Kidney (tissue), 14 donors: ENCODE results near the gene SPX. TPM values are rescaled to one million over a fixed set of nuclear protein-coding genes. Genes with fewer than 3 reads are reported as not detected.

Experiments
- DNase-seq, 5 donors: peaks; one replicate each; pipeline ENCODE4 v3.0.0-alpha.2; 2013 to 2020
- FAIRE-seq: peaks from 2 replicates; lab custom pipeline; 2012; peaks lifted over from hg19 to GRCh38; lab: Jason Lieb, UNC
- H3K27ac ChIP-seq, 2 donors: one replicate each; pipeline ENCODE4 v1.7.0; 2013; ENCODE audit warnings: low read depth in 2 of 2, low read length in 2 of 2, inconsistent platforms in 1 of 2
- H3K27me3 ChIP-seq: one replicate; pipeline ENCODE4 v1.7.1; 2013; ENCODE audit warnings: low read length, inconsistent platforms; ENCODE audit not compliant: control insufficient read depth, insufficient read depth
- H3K36me3 ChIP-seq, 3 donors: one replicate each; pipeline versions ENCODE4 v1.7.0 to v1.7.1; 2013; ENCODE audit warnings: low read length in 3 of 3, control low read depth in 1 of 3, inconsistent platforms in 1 of 3; ENCODE audit not compliant: insufficient read depth in 3 of 3, control insufficient read depth in 2 of 3
- H3K4me1 ChIP-seq, 3 donors: one replicate each; pipeline versions ENCODE4 v1.7.0 to v1.7.1; 2013; ENCODE audit warnings: low read length in 3 of 3, inconsistent platforms in 1 of 3, low read depth in 1 of 3; ENCODE audit not compliant: control insufficient read depth in 2 of 3, insufficient read depth in 2 of 3
- H3K4me3 ChIP-seq, 3 donors: one replicate each; pipeline versions ENCODE4 v1.7.0 to v1.8.1; 2013; ENCODE audit warnings: low read length in 3 of 3, control low read depth in 1 of 3, inconsistent platforms in 1 of 3
- H3K9ac ChIP-seq, 3 donors: one replicate each; pipeline versions ENCODE4 v1.7.0 to v1.7.1; 2013; ENCODE audit warnings: low read length in 3 of 3, control low read depth in 1 of 3, inconsistent platforms in 1 of 3
- H3K9me3 ChIP-seq, 3 donors: one replicate each; pipeline versions ENCODE4 v1.7.0 to v1.7.1; 2013; ENCODE audit warnings: low read length in 3 of 3, control low read depth in 1 of 3, inconsistent platforms in 1 of 3; ENCODE audit not compliant: control insufficient read depth in 2 of 3, insufficient read depth in 1 of 3
- intact Hi-C: fragments of 100-400 bp; cut with DNase I; formaldehyde crosslinking; loops from one replicate; pipeline ENCODE4 v1.11.1; 2022
- polyA plus RNA-seq: library from polyadenylated mRNA; stranded (reverse); fragments of 350-450 nt; fragmentation: Illumina TruSeq; extraction: RNeasy Lipid Tissue Mini Kit (QIAGEN cat#74804); gene quantifications from one replicate; pipeline ENCODE4 v1.2.3, GENCODE V29; 2014; ENCODE audit warnings: low read depth, low replicate concordance; ENCODE audit not compliant: insufficient read depth
- total RNA-seq: library from RNA; stranded (reverse); fragmentation: NEBNext Ultra II Directional; extraction: Animal tissue kit (Norgen Biotek cat#: 25700); gene quantifications from one replicate; pipeline ENCODE4 v1.2.1, GENCODE V29; 2021
- TF ChIP-seq, protein P1 (sequence below): IDR thresholded peaks from 3 replicates; pipeline ENCODE4 v1.5.1; 2012; ENCODE audit warnings: mild to moderate bottlenecking, moderate library complexity, borderline replicate concordance; ENCODE audit not compliant: insufficient read depth; ENCODE audit errors: extremely low read depth
- donor health status: control.
- donor health status: control.
- donor health status: control.
- donor health status: control.
- donor health status: control.
- donor health status: DM: yes; HTN: yes; CAD: no.
- donor health status: Normal renal cell carcinoma (clear cell type).

SPX gene
- total and polyA plus RNA-seq, 2 donors from 2014 or later, result 28.2 to 52.2 TPM

- H3K9me3 ChIP-seq, result no peaks in the 10 kb centered on the region
- H3K4me3 ChIP-seq, result no peak overlapping the region
- peaks cover 2 to 7% (median 6%) of the 10 kb centered on the region in 3 donors for H3K36me3 ChIP-seq
- TF ChIP-seq, protein P1, sequence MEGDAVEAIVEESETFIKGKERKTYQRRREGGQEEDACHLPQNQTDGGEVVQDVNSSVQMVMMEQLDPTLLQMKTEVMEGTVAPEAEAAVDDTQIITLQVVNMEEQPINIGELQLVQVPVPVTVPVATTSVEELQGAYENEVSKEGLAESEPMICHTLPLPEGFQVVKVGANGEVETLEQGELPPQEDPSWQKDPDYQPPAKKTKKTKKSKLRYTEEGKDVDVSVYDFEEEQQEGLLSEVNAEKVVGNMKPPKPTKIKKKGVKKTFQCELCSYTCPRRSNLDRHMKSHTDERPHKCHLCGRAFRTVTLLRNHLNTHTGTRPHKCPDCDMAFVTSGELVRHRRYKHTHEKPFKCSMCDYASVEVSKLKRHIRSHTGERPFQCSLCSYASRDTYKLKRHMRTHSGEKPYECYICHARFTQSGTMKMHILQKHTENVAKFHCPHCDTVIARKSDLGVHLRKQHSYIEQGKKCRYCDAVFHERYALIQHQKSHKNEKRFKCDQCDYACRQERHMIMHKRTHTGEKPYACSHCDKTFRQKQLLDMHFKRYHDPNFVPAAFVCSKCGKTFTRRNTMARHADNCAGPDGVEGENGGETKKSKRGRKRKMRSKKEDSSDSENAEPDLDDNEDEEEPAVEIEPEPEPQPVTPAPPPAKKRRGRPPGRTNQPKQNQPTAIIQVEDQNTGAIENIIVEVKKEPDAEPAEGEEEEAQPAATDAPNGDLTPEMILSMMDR, result no peak
- no peak overlapping the region for H3K27ac ChIP-seq
- DNase-seq, result no peak
- no peak overlapping the region for H3K9ac ChIP-seq
- intact Hi-C loops, result no loop called here
- H3K27me3 ChIP-seq, result no peaks in the 10 kb centered on the region
- FAIRE-seq, result no peak
- H3K4me1 ChIP-seq, result peaks cover 0 to 6% (median 4%) of the 10 kb centered on the region in 3 donors
Observed at GRCh38 chr12:21505888-21506287, 20.2 kb upstream of the SPX start.

DNA sequence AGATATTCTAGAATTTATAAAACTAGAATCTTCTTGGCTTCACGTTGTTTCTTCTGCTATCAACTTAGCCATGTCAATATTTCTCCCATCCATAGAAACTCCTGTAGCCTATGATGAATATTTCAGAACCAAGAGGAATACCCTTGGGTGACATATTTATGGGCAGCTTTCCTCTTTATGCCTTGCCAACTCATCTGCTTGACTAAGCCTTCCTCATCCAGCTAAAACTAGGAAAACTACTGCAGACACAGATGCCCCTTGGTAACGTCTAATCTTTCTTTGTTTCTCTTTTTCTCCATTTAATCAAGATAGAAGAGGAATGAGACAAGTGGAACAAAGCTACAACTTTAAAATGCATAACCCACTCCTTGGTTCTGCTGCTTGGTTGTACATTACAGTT is 18.2 kb upstream of the SPX start:
- FAIRE-seq, result no peak
- TF ChIP-seq, protein P1, result no peak
- H3K9ac ChIP-seq, result no peak overlapping the region
- H3K9me3 ChIP-seq, result no peaks in the 10 kb centered on the region
- no peak overlapping the region for H3K4me3 ChIP-seq
- no peak for DNase-seq
- intact Hi-C loops, result no loop called here
- no peak overlapping the region for H3K27ac ChIP-seq
- H3K36me3 ChIP-seq, result peaks cover 2 to 7% (median 6%) of the 10 kb centered on the region in 3 donors
- peaks cover 0 to 5% (median 3%) of the 10 kb centered on the region in 3 donors for H3K4me1 ChIP-seq
- no peaks in the 10 kb centered on the region for H3K27me3 ChIP-seq

GRCh38 chr12:21509768-21510167 is 16.3 kb upstream of the SPX start:
- no peak overlapping the region for H3K4me3 ChIP-seq
- FAIRE-seq (no peak), DNase-seq (no peak)
- H3K4me1 ChIP-seq, result no peaks in the 10 kb centered on the region
- H3K27ac ChIP-seq, result no peak overlapping the region
- H3K9ac ChIP-seq, result no peak overlapping the region
- intact Hi-C loops, result no loop called here
- TF ChIP-seq, protein P1, result no peak
- no peaks in the 10 kb centered on the region for H3K27me3 ChIP-seq
- no peaks in the 10 kb centered on the region for H3K9me3 ChIP-seq
- peaks cover 2 to 11% (median 9%) of the 10 kb centered on the region in 3 donors for H3K36me3 ChIP-seq

DNA sequence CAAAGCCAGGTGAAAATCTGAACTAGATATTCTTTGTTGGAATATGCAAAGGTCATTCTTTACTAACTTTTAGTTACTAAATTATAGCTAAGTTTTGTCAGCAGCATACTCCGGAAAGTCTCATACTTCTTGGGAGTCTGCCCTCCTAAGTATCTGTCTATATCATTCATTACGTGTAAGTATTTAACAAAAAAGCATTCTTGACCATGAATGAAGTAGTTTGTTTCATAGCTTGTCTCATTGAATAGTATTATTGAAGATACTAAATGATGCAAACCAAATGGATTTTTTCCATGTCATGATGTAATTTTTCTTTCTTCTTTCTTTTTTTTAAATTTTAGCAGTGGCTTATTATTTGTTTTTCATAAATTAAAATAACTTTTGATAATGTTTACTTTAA is 9.8 kb upstream of the SPX start:
- Histone ChIP-seq H3K9me3 (no peaks in the 10 kb centered on the region), H3K4me3 (no peak overlapping the region), H3K27me3 (no peaks in the 10 kb centered on the region), H3K9ac (no peak overlapping the region), H3K27ac (no peak overlapping the region), H3K4me1 (no peaks in the 10 kb centered on the region), H3K36me3 (peaks cover 0 to 19% (median 2%) of the 10 kb centered on the region in 3 donors)
- no peak for DNase-seq
- intact Hi-C loops, result no loop called here
- FAIRE-seq, result no peak
- TF ChIP-seq, protein P1, result no peak
